ENCODE measurements around the gene RUBCNL.

Gene RUBCNL

DNA sequence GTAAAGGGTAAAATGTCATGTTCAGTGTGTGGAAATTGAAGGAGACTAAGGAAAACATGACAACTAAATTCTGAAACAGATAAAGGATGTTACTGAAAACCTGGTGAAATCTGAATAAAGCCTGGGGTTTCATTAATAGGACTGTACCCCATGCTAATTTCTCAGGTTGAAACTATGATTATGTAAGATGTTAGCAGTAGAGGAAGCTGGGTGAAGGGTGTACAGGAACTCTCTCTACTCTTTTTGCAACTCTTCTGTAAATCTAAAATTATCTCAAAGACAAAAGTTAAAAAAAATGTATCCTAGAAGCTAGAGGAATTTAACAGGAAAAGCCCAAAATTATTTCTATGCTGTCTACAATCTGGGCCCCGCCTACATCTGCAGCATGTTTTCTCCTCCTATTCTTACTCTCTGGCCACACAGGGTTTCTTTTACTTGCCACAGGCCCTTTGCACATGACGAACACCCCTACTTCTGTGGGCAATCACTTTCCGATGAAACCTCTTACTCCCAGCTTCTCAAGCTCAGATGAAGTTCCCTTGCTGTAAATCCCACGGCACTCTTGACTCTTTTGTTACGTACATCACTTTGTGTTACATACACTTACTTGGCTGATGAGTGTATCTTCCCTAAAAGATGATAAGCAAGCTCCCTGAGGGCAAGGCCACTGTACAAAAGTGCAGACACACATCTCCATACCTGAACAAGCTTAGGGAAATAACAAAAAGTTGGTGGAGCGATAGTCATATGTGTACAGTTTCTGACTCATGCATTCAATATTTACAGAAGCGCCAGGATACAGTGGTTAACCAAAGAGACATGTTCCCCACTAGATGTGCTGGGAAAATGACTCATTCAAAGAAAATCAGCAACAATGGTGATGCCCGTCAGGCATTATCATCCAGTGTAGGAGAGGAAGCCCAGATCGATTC, 32.6 kb downstream of the RUBCNL start:
- TF ChIP-seq, protein P1, sequence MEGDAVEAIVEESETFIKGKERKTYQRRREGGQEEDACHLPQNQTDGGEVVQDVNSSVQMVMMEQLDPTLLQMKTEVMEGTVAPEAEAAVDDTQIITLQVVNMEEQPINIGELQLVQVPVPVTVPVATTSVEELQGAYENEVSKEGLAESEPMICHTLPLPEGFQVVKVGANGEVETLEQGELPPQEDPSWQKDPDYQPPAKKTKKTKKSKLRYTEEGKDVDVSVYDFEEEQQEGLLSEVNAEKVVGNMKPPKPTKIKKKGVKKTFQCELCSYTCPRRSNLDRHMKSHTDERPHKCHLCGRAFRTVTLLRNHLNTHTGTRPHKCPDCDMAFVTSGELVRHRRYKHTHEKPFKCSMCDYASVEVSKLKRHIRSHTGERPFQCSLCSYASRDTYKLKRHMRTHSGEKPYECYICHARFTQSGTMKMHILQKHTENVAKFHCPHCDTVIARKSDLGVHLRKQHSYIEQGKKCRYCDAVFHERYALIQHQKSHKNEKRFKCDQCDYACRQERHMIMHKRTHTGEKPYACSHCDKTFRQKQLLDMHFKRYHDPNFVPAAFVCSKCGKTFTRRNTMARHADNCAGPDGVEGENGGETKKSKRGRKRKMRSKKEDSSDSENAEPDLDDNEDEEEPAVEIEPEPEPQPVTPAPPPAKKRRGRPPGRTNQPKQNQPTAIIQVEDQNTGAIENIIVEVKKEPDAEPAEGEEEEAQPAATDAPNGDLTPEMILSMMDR (IDR thresholded peaks at IDR 0.05; ENCODE audit: control extremely low read depth, extremely low read depth, low read depth, missing control alignments), result no peak
- ChIA-PET POLR2A (interaction anchor here (0.7 kb wide), 2 partner anchors 9 to 19 kb away, joined by 3 to 5 read pairs; no protein-coding TSS in a partner anchor), CTCF (interaction anchor here (1.0 to 3.6 kb wide), 5 partner anchors 9 to 95 kb away, joined by 3 to 16 read pairs (median 3); no protein-coding TSS in a partner anchor)
- no peak for DNase-seq (ENCODE audit: extremely low spot score)

DNA sequence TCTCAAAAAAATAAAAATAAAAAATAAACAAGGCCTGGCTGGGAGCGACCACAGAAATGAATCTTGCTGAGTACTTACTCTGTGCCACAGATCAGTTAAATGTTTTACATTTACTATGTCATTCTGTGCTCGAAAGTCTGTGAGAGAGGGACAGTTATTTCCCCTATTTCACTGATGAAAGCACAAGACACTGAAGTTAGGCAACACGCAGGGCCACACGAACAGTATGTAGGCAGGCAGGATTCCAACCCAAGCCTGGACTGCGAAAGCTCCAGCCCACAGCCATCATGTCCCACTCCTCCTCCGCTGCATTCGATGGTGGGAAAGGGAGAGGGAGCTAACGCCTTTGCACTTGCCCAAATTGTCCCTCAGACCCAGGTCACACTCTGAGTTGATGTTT, 34.2 kb downstream of the RUBCNL start:
- CTCF ChIA-PET, result interaction anchor here (1.2 to 3.6 kb wide), 2 partner anchors 7 to 76 kb away, joined by 3 to 16 read pairs; no protein-coding TSS in a partner anchor
- POLR2A ChIA-PET, result no interaction called here
- TF ChIP-seq, protein P1 (IDR thresholded peaks at IDR 0.05; ENCODE audit: control extremely low read depth, extremely low read depth, low read depth, missing control alignments), result no peak
- no peak for DNase-seq (ENCODE audit: extremely low spot score)

DNA sequence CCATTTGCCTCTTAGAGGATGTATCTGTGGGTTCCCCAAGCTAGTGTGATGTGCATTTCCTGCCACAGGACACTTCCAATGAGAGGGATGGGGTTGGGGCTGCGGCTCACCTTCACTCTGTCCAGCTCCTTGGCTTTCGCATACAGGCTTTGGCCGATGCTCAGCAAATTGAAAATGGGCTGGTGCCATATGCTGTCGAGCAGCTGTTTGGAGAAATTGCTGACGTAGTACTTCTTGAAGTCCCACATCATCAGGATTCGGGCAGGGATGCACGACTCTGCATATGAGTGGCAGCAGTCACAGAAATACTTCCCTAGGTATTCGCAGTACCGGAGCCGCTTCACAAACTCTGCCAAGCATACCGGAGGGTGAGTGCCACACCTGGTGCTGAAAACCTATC, 37.0 kb downstream of the RUBCNL start:
- TF ChIP-seq, protein P1 (IDR thresholded peaks at IDR 0.05; ENCODE audit: control extremely low read depth, extremely low read depth, low read depth, missing control alignments), result no peak
- no peak for DNase-seq (ENCODE audit: extremely low spot score)
- ChIA-PET CTCF (interaction anchor here (1.3 to 1.7 kb wide), 3 partner anchors 9 to 12 kb away, joined by 3 to 6 read pairs (median 4); no protein-coding TSS in a partner anchor), POLR2A (no interaction called here)

DNA sequence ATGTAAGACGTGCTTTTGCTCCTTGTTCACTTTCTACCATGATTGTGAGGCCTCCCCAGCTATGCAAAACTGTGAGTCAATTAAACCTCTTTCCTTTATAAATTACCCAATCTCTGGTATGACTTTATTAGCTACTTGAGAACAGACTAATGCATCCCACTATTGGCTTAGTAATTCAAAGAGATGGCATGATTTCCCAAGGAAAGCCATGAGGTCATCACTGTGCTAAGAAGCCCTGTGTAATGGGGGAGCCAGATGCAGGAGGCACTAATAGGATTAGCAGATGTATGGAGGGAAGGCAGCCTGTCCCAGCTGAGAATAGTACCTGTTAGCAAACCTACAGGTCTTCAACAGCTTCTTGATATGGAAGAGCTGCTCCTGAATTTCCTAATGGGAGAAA, 38.1 kb downstream of the RUBCNL start:
- ChIA-PET POLR2A (no interaction called here), CTCF (interaction anchor here (1.0 to 1.7 kb wide), 5 partner anchors 8 to 28 kb away, joined by 3 to 6 read pairs (median 3); no protein-coding TSS in a partner anchor)
- TF ChIP-seq, protein P1 (IDR thresholded peaks at IDR 0.05; ENCODE audit: control extremely low read depth, extremely low read depth, low read depth, missing control alignments), result no peak
- no peak for DNase-seq (ENCODE audit: extremely low spot score)

DNA sequence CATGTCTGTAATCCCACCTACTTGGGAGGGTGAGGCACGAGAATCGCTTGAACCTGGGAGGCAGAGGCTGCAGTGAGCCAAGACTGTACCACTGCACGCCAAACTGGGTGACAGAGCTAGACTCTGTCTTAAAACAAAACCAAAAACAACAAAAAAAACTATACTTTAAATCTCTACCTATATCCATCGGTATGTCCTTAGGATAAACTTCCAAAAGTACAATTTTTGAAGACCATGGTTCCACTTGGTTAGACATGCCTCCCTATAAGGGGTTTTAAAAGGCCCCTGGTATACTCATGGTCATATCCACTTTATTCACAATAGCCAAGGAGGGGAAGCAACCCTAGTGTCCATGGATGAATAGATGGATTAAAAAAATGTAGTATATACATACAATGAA, 39.8 kb downstream of the RUBCNL start:
- CTCF ChIA-PET, result interaction anchor here (1.3 kb wide), 1 partner anchor 22 kb away, joined by 4 read pairs; no protein-coding TSS in a partner anchor
- POLR2A ChIA-PET, result no interaction called here
- TF ChIP-seq, protein P1 (IDR thresholded peaks at IDR 0.05; ENCODE audit: control extremely low read depth, extremely low read depth, low read depth, missing control alignments), result no peak
- DNase-seq (ENCODE audit: extremely low spot score), result no peak

DNA sequence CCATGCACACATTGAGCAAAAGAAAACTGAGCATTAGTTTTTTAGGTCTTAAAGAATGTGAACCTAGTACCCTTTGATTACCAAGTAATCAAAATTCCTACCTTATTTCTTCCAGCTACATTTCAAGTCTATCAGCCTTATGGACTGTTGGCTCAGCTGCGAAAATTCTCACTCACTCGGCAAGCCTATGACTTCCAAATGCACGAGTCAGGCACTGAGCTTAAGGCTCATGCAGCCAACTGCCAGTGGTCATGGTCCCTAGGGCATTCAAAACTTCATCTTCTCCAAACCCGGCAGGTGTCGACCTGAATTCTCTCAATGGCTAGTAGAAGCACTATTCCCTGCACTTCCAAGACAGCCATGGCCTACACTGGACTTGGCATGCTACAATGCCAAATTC, 41.2 kb downstream of the RUBCNL start:
- no peak for DNase-seq (ENCODE audit: extremely low spot score)
- POLR2A ChIA-PET, result interaction anchor here (1.0 kb wide), 1 partner anchor 9 kb away, joined by 3 read pairs; no protein-coding TSS in a partner anchor
- CTCF ChIA-PET, result interaction anchor here (0.9 to 3.1 kb wide), 4 partner anchors 8 to 232 kb away, joined by 3 to 16 read pairs (median 4); no protein-coding TSS in a partner anchor
- TF ChIP-seq, protein P1 (IDR thresholded peaks at IDR 0.05; ENCODE audit: control extremely low read depth, extremely low read depth, low read depth, missing control alignments), result no peak
